SK-N-SH (cell line): ENCODE data around the gene TNFAIP8L2. TPM values are rescaled to one million over a fixed set of nuclear protein-coding genes. Genes with fewer than 3 reads are reported as not detected.
A peak's percentile ranks its signal among the peaks of the same experiment; 100 is the strongest.
"Not testable (repeated sequence)": the region's sequence is repeated elsewhere in the genome, so short reads cannot be mapped to it uniquely, and the experiment has no call there.

Experiments used
- CTCF ChIA-PET: fragments of 300-600, 350-600 bp; formaldehyde crosslinking; extraction: SDS; loops from one replicate; lab custom pipeline; 2021; lab: Yijun Ruan, JAX
- POLR2A ChIA-PET: fragments of 350-600 bp; sonication (Branson Sonifier 250); formaldehyde crosslinking; extraction: SDS; loops from one replicate; lab custom pipeline; 2020; ENCODE audit warnings: antibody characterized with exemption, inconsistent platforms; lab: Yijun Ruan, JAX
- DNase-seq: peaks from one replicate; pipeline ENCODE4 v3.0.0; 2012
- H2AFZ ChIP-seq: fragments of 200-600 bp; sonication (generic); 2 replicates; pipeline ENCODE4 v1.8.1; 2016; ENCODE audit warnings: antibody characterized with exemption, mild to moderate bottlenecking, low read depth
- H3F3A ChIP-seq: fragments of 200-600 bp; sonication (generic); replicated peaks from 2 replicates; pipeline ENCODE3; 2016; ENCODE audit warnings: antibody characterized with exemption, mild to moderate bottlenecking; ENCODE audit not compliant: insufficient read depth
- H3K27ac ChIP-seq, 2 experiments: fragments of 200-500 bp in 1 of 2; fragments of 200-600 bp in 1 of 2; sonication (Bioruptor generic) in 1 of 2; sonication (generic), shearing (Covaris generic) in 1 of 2; 2 replicates each; pipeline versions ENCODE4 v1.5.1 to v1.6.1; 2014 to 2016; ENCODE audit warnings: low read depth in 2 of 2, inconsistent platforms in 1 of 2, low read length in 1 of 2, mild to moderate bottlenecking in 1 of 2, mixed read lengths in 1 of 2
- H3K27me3 ChIP-seq: fragments of 200-600 bp; sonication (generic), shearing (Covaris generic); 2 replicates; pipeline ENCODE4 v1.6.1; 2016; ENCODE audit warnings: mixed run types; ENCODE audit not compliant: insufficient read depth
- H3K36me3 ChIP-seq, 2 experiments: fragments of 200-500 bp in 1 of 2; fragments of 200-600 bp in 1 of 2; sonication (Bioruptor generic) in 1 of 2; sonication (generic) in 1 of 2; replicated peaks in 1 of 2; 2 replicates each; pipeline versions ENCODE3 to v1.5.1; 2014 to 2016; ENCODE audit warnings: low read length in 1 of 2, mild to moderate bottlenecking in 1 of 2; ENCODE audit not compliant: insufficient read depth in 2 of 2, control insufficient read depth in 1 of 2
- H3K4me1 ChIP-seq, 2 experiments: fragments of 200-500 bp in 1 of 2; fragments of 200-600 bp in 1 of 2; sonication (Bioruptor generic) in 1 of 2; sonication (generic), shearing (Covaris generic) in 1 of 2; 2 replicates each; pipeline versions ENCODE4 v1.5.1 to v1.6.1; 2014 to 2016; ENCODE audit warnings: low read depth in 1 of 2, low read length in 1 of 2, mixed run types in 1 of 2; ENCODE audit not compliant: insufficient read depth in 2 of 2, control insufficient read depth in 1 of 2
- H3K4me2 ChIP-seq: fragments of 200-600 bp; sonication (generic), shearing (Covaris generic); 2 replicates; pipeline ENCODE4 v1.6.1; 2017; ENCODE audit warnings: mixed run types
- H3K4me3 ChIP-seq, 2 experiments: fragments of 200-500 bp in 1 of 2; fragments of 200-600 bp in 1 of 2; sonication (Bioruptor generic) in 1 of 2; sonication (generic), shearing (Covaris generic) in 1 of 2; 2 replicates each; pipeline versions ENCODE4 v1.5.1 to v1.8.1; 2014 to 2016; ENCODE audit warnings: low read depth in 2 of 2, inconsistent platforms in 1 of 2, low read length in 1 of 2, mild to moderate bottlenecking in 1 of 2, mixed read lengths in 1 of 2, moderate library complexity in 1 of 2
- H3K79me2 ChIP-seq: fragments of 200-600 bp; sonication (generic); 2 replicates; pipeline ENCODE4 v1.8.1; 2017; ENCODE audit warnings: mild to moderate bottlenecking; ENCODE audit not compliant: insufficient read depth
- H3K9ac ChIP-seq: fragments of 200-600 bp; sonication (generic); 2 replicates; pipeline ENCODE4 v1.6.1; 2017; ENCODE audit warnings: mixed run types
- H3K9me2 ChIP-seq: fragments of 200-600 bp; sonication (generic); 2 replicates; pipeline ENCODE4 v1.6.1; 2017; ENCODE audit warnings: mixed run types
- H3K9me3 ChIP-seq: fragments of 200-600 bp; sonication (generic); 2 replicates; pipeline ENCODE4 v1.6.1; 2017; ENCODE audit warnings: mixed run types, mild to moderate bottlenecking, moderate library complexity
- H4K20me1 ChIP-seq: fragments of 200-600 bp; sonication (generic); 2 replicates; pipeline ENCODE4 v1.6.1; 2017; ENCODE audit warnings: mild to moderate bottlenecking, mixed run types; ENCODE audit not compliant: insufficient read depth
- CHD2 ChIP-seq: fragments of 150-350 bp; IDR thresholded peaks from 2 replicates; pipeline ENCODE4 v1.6.1; 2018; ENCODE audit warnings: low read length; ENCODE audit not compliant: partially characterized antibody
- CTCF ChIP-seq: fragments of 200-600 bp; sonication (generic); IDR thresholded peaks from 2 replicates; pipeline ENCODE4 v1.6.1; 2017; ENCODE audit warnings: antibody characterized with exemption, mild to moderate bottlenecking, moderate library complexity
- EP300 ChIP-seq, 2 experiments: IDR thresholded peaks; 2 replicates each; pipeline versions ENCODE4 v1.4.0 to v1.6.1; 2012; ENCODE audit warnings: borderline replicate concordance in 1 of 2, low read depth in 1 of 2, low read length in 1 of 2
- EZH2phosphoT487 ChIP-seq: fragments of 200-600 bp; sonication (generic); IDR thresholded peaks from 2 replicates; pipeline ENCODE4 v1.6.1; 2017; ENCODE audit warnings: low read depth, mixed run types, mild to moderate bottlenecking, antibody characterized with exemption, moderate library complexity, borderline replicate concordance
- FOSL2 ChIP-seq: IDR thresholded peaks from 2 replicates; pipeline ENCODE4 v1.4.0; 2012; ENCODE audit warnings: low read depth, mild to moderate bottlenecking, moderate library complexity, borderline replicate concordance
- FOXM1 ChIP-seq: IDR thresholded peaks from 2 replicates; pipeline ENCODE4 v1.4.0; 2012; ENCODE audit warnings: low read depth, mild to moderate bottlenecking
- GABPA ChIP-seq: IDR thresholded peaks from 2 replicates; pipeline ENCODE4 v1.4.0; 2012; ENCODE audit warnings: low read depth, mild to moderate bottlenecking
- GATA2 ChIP-seq: sonication (generic); formaldehyde crosslinking; IDR thresholded peaks from 2 replicates; pipeline ENCODE4 v1.5.0; 2020; ENCODE audit warnings: mild to moderate bottlenecking, missing genetic modification reagents
- MEF2A ChIP-seq: IDR thresholded peaks from 2 replicates; pipeline ENCODE4 v1.4.0; 2012; ENCODE audit warnings: low read depth, borderline replicate concordance
- MXI1 ChIP-seq: IDR thresholded peaks from 2 replicates; pipeline ENCODE4 v1.6.1; 2012; ENCODE audit warnings: mild to moderate bottlenecking, low read depth, low read length, improper control_type of control experiment
- NFIC ChIP-seq: IDR thresholded peaks from 2 replicates; pipeline ENCODE4 v1.4.0; 2012; ENCODE audit warnings: borderline replicate concordance
- RAD21 ChIP-seq: IDR thresholded peaks from 2 replicates; pipeline ENCODE4 v1.6.1; 2012; ENCODE audit warnings: mild to moderate bottlenecking, low read length
- RCOR1 ChIP-seq: fragments of 150-350 bp; IDR thresholded peaks from 2 replicates; pipeline ENCODE4 v1.6.1; 2017; ENCODE audit warnings: antibody characterized with exemption, low read length
- RFX5 ChIP-seq: IDR thresholded peaks from 2 replicates; pipeline ENCODE4 v1.6.1; 2012; ENCODE audit warnings: mild to moderate bottlenecking, improper control_type of control experiment, low read length
- SMC3 ChIP-seq: IDR thresholded peaks from 2 replicates; pipeline ENCODE4 v1.6.1; 2012; ENCODE audit warnings: low read depth, low read length, improper control_type of control experiment
- TCF12 ChIP-seq: IDR thresholded peaks from 2 replicates; pipeline ENCODE4 v1.4.0; 2012
- USF2 ChIP-seq: fragments of 150-350 bp; IDR thresholded peaks from 2 replicates; pipeline ENCODE4 v1.6.1; 2017; ENCODE audit warnings: antibody characterized with exemption, low read length, low read depth, borderline replicate concordance
- WGBS: methylation state at CpG from one replicate; pipeline ENCODE4 v1.1.6; 2017; ENCODE audit warnings: low lambda C conversion rate; 5-methylcytosine and 5-hydroxymethylcytosine counted together
- polyA plus RNA-seq, 3 experiments: library from polyadenylated mRNA; depleted of rRNA; stranded (reverse); fragments of >200 nt; gene quantifications; 2 replicates each; pipeline ENCODE4 v1.2.3, GENCODE V29; 2012

The TNFAIP8L2 gene
- polyA plus RNA-seq, 1 of the 3 experiments (the other 2 are of a cell fraction), result not detected

GRCh38 chr1:151187205-151187604 is 30.8 kb downstream of the TNFAIP8L2 start:
- WGBS, result 95% methylated on average over 1 of the region's 1 CpG
- H3K9me2 ChIP-seq, result no peaks in the 10 kb centered on the region
- H3K27ac ChIP-seq, result no peak overlapping the region
- no peak for DNase-seq
- peaks cover 23 to 27% of the 10 kb centered on the region in 2 experiments for H3K36me3 ChIP-seq
- no peak overlapping the region for H2AFZ ChIP-seq
- no peak for TF ChIP-seq RFX5
- no peak for TF ChIP-seq EP300 (IDR thresholded peaks at IDR 0.05; ENCODE audit: borderline replicate concordance in 1 of 2, low read depth in 1 of 2, low read length in 1 of 2)
- no peak for TF ChIP-seq FOSL2
- no peak for TF ChIP-seq NFIC
- no peaks in the 10 kb centered on the region for H3F3A ChIP-seq
- no peak overlapping the region for H3K4me2 ChIP-seq
- no peak overlapping the region for H3K9ac ChIP-seq
- H3K9me3 ChIP-seq, result no peaks in the 10 kb centered on the region
- no peak overlapping the region for H3K4me3 ChIP-seq
- peaks cover 39% of the 10 kb centered on the region for H3K79me2 ChIP-seq
- H3K27me3 ChIP-seq, result no peaks in the 10 kb centered on the region
- H3K4me1 ChIP-seq, result peaks cover 0 to 6% of the 10 kb centered on the region in 2 experiments; a peak in 1 of 4 replicates
- POLR2A ChIA-PET, result no interaction called here
- CTCF ChIA-PET, result interaction anchor here (0.9 to 3.3 kb wide), 3 partner anchors 12 to 65 kb away, joined by 3 to 21 read pairs (median 9); partner anchors contain the start of gene TMOD4
- H4K20me1 ChIP-seq, result no peaks in the 10 kb centered on the region

GRCh38 chr1:151188667-151189066 is 32.2 kb downstream of the TNFAIP8L2 start:
- H2AFZ ChIP-seq, H3K4me1 ChIP-seq, H3K27me3 ChIP-seq, H4K20me1 ChIP-seq, H3K9me3 ChIP-seq, H3K9me2 ChIP-seq, DNase-seq, H3F3A ChIP-seq: not testable (repeated sequence)
- peaks cover 14 to 16% of the 10 kb centered on the region in 2 experiments for H3K36me3 ChIP-seq
- ChIA-PET POLR2A (interaction anchor here (1.4 to 2.1 kb wide), 2 partner anchors 22 to 93 kb away, joined by 4 to 10 read pairs; partner anchors contain the start of gene ZNF687), CTCF (interaction anchor here (0.9 to 3.3 kb wide), 2 partner anchors 14 to 193 kb away, joined by 3 to 21 read pairs; partner anchors contain the start of gene TMOD4)
- 70% methylated on average over 8 of the region's 8 CpGs for WGBS
- H3K4me2 ChIP-seq, result peak overlapping the region; percentile 67
- H3K4me3 ChIP-seq, result peak overlapping the region; percentile 66 to 83
- H3K9ac ChIP-seq, result peak overlapping the region; percentile 89
- peaks cover 39% of the 10 kb centered on the region for H3K79me2 ChIP-seq
- peak overlapping the region in 1 of 2 experiments; percentile 88; a peak in 1 of 4 replicates for H3K27ac ChIP-seq

GRCh38 chr1:151189637-151190445 is 33.4 kb downstream of the TNFAIP8L2 start, which contains the start of gene VPS72:
VPS72 (minus strand) TSS chr1:151190197; CDS start chr1:151190121, 76 bp downstream.
- H3K27ac ChIP-seq, result peak within 1 kb of the TSS; percentile 85 to 88
- peak; percentile 89 for DNase-seq
- H3K79me2 ChIP-seq, result peaks cover 39% of the 10 kb centered on the region
- POLR2A ChIA-PET, result interaction anchor here (0.7 to 2.1 kb wide), 12 partner anchors 9 to 210 kb away, joined by 3 to 10 read pairs (median 6); partner anchors contain the start of genes PIP5K1A, PSMD4, TMOD4 and ZNF687
- no peaks in the 10 kb centered on the region for H3K27me3 ChIP-seq
- peaks cover 0 to 6% of the 10 kb centered on the region in 2 experiments; a peak in 1 of 4 replicates for H3K4me1 ChIP-seq
- H3F3A ChIP-seq, result peaks cover 11% of the 10 kb centered on the region
- CTCF ChIA-PET, result interaction anchor here (0.6 to 3.3 kb wide), 10 partner anchors 15 to 769 kb away, joined by 3 to 21 read pairs (median 3); partner anchors contain the start of genes TMOD4 and TNFAIP8L2
- no peaks in the 10 kb centered on the region for H4K20me1 ChIP-seq
- peaks cover 7 to 8% of the 10 kb centered on the region in 2 experiments for H3K36me3 ChIP-seq
- WGBS, result 1% methylated on average over 40 of the region's 42 CpGs
- H3K4me3 ChIP-seq, result peak within 1 kb of the TSS; percentile 66 to 83
- H2AFZ ChIP-seq, result peak within 1 kb of the TSS; percentile 73
- no peaks in the 10 kb centered on the region for H3K9me2 ChIP-seq
- peak within 1 kb of the TSS; percentile 67 for H3K4me2 ChIP-seq
- peak within 1 kb of the TSS; percentile 89 for H3K9ac ChIP-seq
- no peaks in the 10 kb centered on the region for H3K9me3 ChIP-seq
- TF ChIP-seq MXI1 (peak; percentile 60), FOXM1 (no peak), MEF2A (no peak), SMC3 (no peak), RCOR1 (peak; percentile 68; the same call in 1 of the 2 replicates), GABPA (peak; percentile 82), NFIC (no peak), RAD21 (no peak), GATA2 (CRISPR knock-in tag) (no peak), USF2 (no peak), CHD2 (peak; percentile 77), TCF12 (peak; percentile 47; the same call in 1 of the 2 replicates), EZH2phosphoT487 (no peak), CTCF (no peak)
